Measurements from ENCODE around the gene OR10A2. TPM values are rescaled to one million over a fixed set of nuclear protein-coding genes. Genes with fewer than 3 reads are reported as not detected.

Gene OR10A2
- polyA plus RNA-seq, 3 donors: not detected

- H4K20me1 ChIP-seq (ENCODE audit: insufficient read depth, low read length): no peaks in the 10 kb centered on the region
- DNase-seq: no peak
- H3K4me2 ChIP-seq (replicated peaks; ENCODE audit: extremely low read depth, low read length, poor library complexity, severe bottlenecking): no peak within 1 kb of the TSS
- H3K4me1 ChIP-seq (ENCODE audit: control insufficient read depth in 1 of 2, insufficient read depth in 2 of 2, low read length in 2 of 2): no peaks in the 10 kb centered on the region
- H3K27ac ChIP-seq (ENCODE audit: low read depth in 1 of 2, low read length in 2 of 2): no peak within 1 kb of the TSS
- no peaks in the 10 kb centered on the region for H3K27me3 Mint-ChIP-seq (ENCODE audit: low read depth in 3 of 3)
- no peaks in the 10 kb centered on the region for H3K36me3 ChIP-seq (replicated peaks in 1 of 2; ENCODE audit: control insufficient read depth in 1 of 2, insufficient read depth in 2 of 2, low read length in 2 of 2)
- no peak within 1 kb of the TSS for H3K4me3 ChIP-seq (replicated peaks in 1 of 3; ENCODE audit: low read depth in 2 of 3, low read length in 3 of 3)
- intact Hi-C loops (cut with micrococcal nuclease): no loop called here
- no peaks in the 10 kb centered on the region for H3K79me2 ChIP-seq (ENCODE audit: insufficient read depth, low read length)
- no peaks in the 10 kb centered on the region for H3K4me1 Mint-ChIP-seq
- no peak within 1 kb of the TSS for H2AFZ ChIP-seq (ENCODE audit: insufficient read depth, low read depth, low read length, poor library complexity, severe bottlenecking)
- H3K27ac Mint-ChIP-seq: no peak within 1 kb of the TSS
- no CpG with 5 or more reads among the region's 2 CpGs for WGBS (ENCODE audit: insufficient coverage)
- H3K4me3 Mint-ChIP-seq: no peak within 1 kb of the TSS
- H3K27me3 ChIP-seq (ENCODE audit: control insufficient read depth in 2 of 2, insufficient read depth in 2 of 2, low read length in 2 of 2): no peaks in the 10 kb centered on the region
- no peaks in the 10 kb centered on the region for H3K36me3 Mint-ChIP-seq
- no peak for TF ChIP-seq CTCF (IDR thresholded peaks at IDR 0.05)
- no peaks in the 10 kb centered on the region for H3K9me3 ChIP-seq (replicated peaks in 1 of 2; ENCODE audit: control insufficient read depth in 1 of 2, insufficient read depth in 1 of 2, low read length in 2 of 2)
- H3K9ac ChIP-seq (ENCODE audit: insufficient read depth, low read length, poor library complexity, severe bottlenecking): no peak within 1 kb of the TSS
- peaks cover 0 to 4% (median 3%) of the 10 kb centered on the region in 7 donors for H3K9me3 Mint-ChIP-seq
Observed at GRCh38 chr11:6892400-6892799, 29.5 kb downstream of the OR10A2 start, which contains the start of gene OR2D2. Gene OR2D2 (minus strand): TSS chr11:6892500. CDS start chr11:6892500, 0 bp downstream.

GRCh38 chr11:6894097-6894496 is 31.2 kb downstream of the OR10A2 start:
- Histone ChIP-seq H3K27ac (ENCODE audit: low read depth in 1 of 2, low read length in 2 of 2) (no peak overlapping the region), H3K4me3 (replicated peaks in 1 of 3; ENCODE audit: low read depth in 2 of 3, low read length in 3 of 3) (no peak overlapping the region), H2AFZ (ENCODE audit: insufficient read depth, low read depth, low read length, poor library complexity, severe bottlenecking) (no peak overlapping the region), H3K9ac (ENCODE audit: insufficient read depth, low read length, poor library complexity, severe bottlenecking) (no peak overlapping the region), H3K9me3 (replicated peaks in 1 of 2; ENCODE audit: control insufficient read depth in 1 of 2, insufficient read depth in 1 of 2, low read length in 2 of 2) (no peaks in the 10 kb centered on the region), H3K79me2 (ENCODE audit: insufficient read depth, low read length) (no peaks in the 10 kb centered on the region), H3K27me3 (ENCODE audit: control insufficient read depth in 2 of 2, insufficient read depth in 2 of 2, low read length in 2 of 2) (no peaks in the 10 kb centered on the region), H4K20me1 (ENCODE audit: insufficient read depth, low read length) (no peaks in the 10 kb centered on the region), H3K36me3 (replicated peaks in 1 of 2; ENCODE audit: control insufficient read depth in 1 of 2, insufficient read depth in 2 of 2, low read length in 2 of 2) (no peaks in the 10 kb centered on the region), H3K4me2 (replicated peaks; ENCODE audit: extremely low read depth, low read length, poor library complexity, severe bottlenecking) (no peak overlapping the region), H3K4me1 (ENCODE audit: control insufficient read depth in 1 of 2, insufficient read depth in 2 of 2, low read length in 2 of 2) (no peaks in the 10 kb centered on the region)
- H3K4me1 Mint-ChIP-seq: no peaks in the 10 kb centered on the region
- no peak overlapping the region for H3K27ac Mint-ChIP-seq
- no peak for TF ChIP-seq CTCF (IDR thresholded peaks at IDR 0.05)
- no peak overlapping the region for H3K4me3 Mint-ChIP-seq
- peaks cover 0 to 1% (median 0%) of the 10 kb centered on the region in 7 donors for H3K9me3 Mint-ChIP-seq
- intact Hi-C loops (cut with micrococcal nuclease): no loop called here
- H3K36me3 Mint-ChIP-seq: no peaks in the 10 kb centered on the region
- no peak for DNase-seq
- no peaks in the 10 kb centered on the region for H3K27me3 Mint-ChIP-seq (ENCODE audit: low read depth in 3 of 3)
